ENCODE results near the gene CCDC70. TPM values are rescaled to one million over a fixed set of nuclear protein-coding genes. Genes with fewer than 3 reads are reported as not detected.
"Not testable (repeated sequence)": the region's sequence is repeated elsewhere in the genome, so short reads cannot be mapped to it uniquely, and the experiment has no call there.

The CCDC70 gene
- total RNA-seq, 1 experiment from 2014 or later, result not detected

DNA sequence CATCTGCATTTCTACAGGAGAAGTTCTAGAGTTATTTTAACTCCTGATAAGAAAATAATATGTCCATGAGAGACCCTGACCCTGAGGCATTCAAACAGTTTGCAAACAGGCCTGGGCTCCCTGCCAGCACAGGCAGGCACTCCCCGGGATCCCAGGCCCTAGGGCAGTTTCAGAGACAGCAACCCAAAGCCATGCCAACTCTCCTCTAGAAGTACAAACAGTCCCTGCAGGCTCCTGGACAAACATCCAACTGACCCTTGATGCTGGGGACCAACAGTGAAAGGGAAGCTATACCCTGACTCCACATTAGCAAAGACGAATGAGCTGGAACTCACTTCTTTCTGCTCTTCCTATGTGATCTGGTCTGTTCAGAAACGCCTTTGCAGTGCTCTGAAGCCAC is 44.8 kb downstream of the CCDC70 start:
- TF ChIP-seq, protein P1, sequence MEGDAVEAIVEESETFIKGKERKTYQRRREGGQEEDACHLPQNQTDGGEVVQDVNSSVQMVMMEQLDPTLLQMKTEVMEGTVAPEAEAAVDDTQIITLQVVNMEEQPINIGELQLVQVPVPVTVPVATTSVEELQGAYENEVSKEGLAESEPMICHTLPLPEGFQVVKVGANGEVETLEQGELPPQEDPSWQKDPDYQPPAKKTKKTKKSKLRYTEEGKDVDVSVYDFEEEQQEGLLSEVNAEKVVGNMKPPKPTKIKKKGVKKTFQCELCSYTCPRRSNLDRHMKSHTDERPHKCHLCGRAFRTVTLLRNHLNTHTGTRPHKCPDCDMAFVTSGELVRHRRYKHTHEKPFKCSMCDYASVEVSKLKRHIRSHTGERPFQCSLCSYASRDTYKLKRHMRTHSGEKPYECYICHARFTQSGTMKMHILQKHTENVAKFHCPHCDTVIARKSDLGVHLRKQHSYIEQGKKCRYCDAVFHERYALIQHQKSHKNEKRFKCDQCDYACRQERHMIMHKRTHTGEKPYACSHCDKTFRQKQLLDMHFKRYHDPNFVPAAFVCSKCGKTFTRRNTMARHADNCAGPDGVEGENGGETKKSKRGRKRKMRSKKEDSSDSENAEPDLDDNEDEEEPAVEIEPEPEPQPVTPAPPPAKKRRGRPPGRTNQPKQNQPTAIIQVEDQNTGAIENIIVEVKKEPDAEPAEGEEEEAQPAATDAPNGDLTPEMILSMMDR (conservative IDR thresholded peaks at IDR 0.05; ENCODE audit: low read depth, low read length), result no peak
- TF ChIP-seq EZH2 (IDR thresholded peaks at IDR 0.05; ENCODE audit: borderline replicate concordance, low read depth, low read length, poor library complexity, severe bottlenecking), result no peak
- ChIA-PET CTCF (no interaction called here), POLR2A (ENCODE audit: low non-redundant PET) (no interaction called here)
- intact Hi-C loops (cut with micrococcal nuclease; ENCODE audit: unreplicated experiment), result no loop called here
- Histone ChIP-seq H3K27ac (ENCODE audit: low read depth, low read length, poor library complexity, severe bottlenecking) (no peak overlapping the region), H3K4me3 (ENCODE audit: low read depth, low read length, poor library complexity, severe bottlenecking) (no peak overlapping the region), H3K36me3 (ENCODE audit: insufficient read depth, low read length, poor library complexity, severe bottlenecking) (no peaks in the 10 kb centered on the region), H3K4me1 (ENCODE audit: insufficient read depth, low read length, poor library complexity, severe bottlenecking) (no peaks in the 10 kb centered on the region), H3K27me3 (replicated peaks; ENCODE audit: insufficient read depth, low read depth, low read length, poor library complexity) (no peaks in the 10 kb centered on the region), H3K9me3 (ENCODE audit: low read depth, low read length, poor library complexity, severe bottlenecking) (no peaks in the 10 kb centered on the region)
- no TSS peak for BruUV-seq (replicated peaks)
- no peak for DNase-seq (ENCODE audit: low spot score)

- intact Hi-C loops (cut with micrococcal nuclease; ENCODE audit: unreplicated experiment), result no loop called here
- BruUV-seq (replicated peaks), result no TSS peak
- CTCF ChIA-PET, result no interaction called here
Observed at GRCh38 chr13:51907040-51907732, 45.4 kb downstream of the CCDC70 start.

DNA sequence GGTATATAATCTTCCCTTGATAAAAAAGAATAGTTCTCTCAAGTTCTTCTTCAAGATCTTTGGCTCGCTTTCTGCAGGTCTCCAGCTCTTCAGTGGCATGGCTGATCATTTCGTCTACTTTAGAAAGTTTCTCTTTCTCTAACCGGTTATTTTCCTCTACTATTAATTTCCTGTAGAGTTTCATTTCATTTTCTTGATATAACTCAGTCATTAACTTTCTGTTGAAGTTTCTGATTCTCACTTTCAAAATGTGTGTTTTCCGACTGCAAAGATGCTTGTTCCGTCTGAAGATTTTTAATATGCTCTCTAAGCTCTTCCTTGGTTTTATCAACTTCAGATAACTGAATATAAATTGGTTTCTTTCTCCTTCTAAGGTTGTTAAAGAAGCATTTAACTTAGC is 47.5 kb downstream of the CCDC70 start:
- intact Hi-C loops (cut with micrococcal nuclease; ENCODE audit: unreplicated experiment); H3K4me1 ChIP-seq (ENCODE audit: insufficient read depth, low read length, poor library complexity, severe bottlenecking); POLR2A ChIA-PET (ENCODE audit: low non-redundant PET); BruUV-seq (replicated peaks); H3K27ac ChIP-seq (ENCODE audit: low read depth, low read length, poor library complexity, severe bottlenecking); H3K36me3 ChIP-seq (ENCODE audit: insufficient read depth, low read length, poor library complexity, severe bottlenecking); CTCF ChIA-PET; H3K9me3 ChIP-seq (ENCODE audit: low read depth, low read length, poor library complexity, severe bottlenecking); DNase-seq (ENCODE audit: low spot score); H3K4me3 ChIP-seq (ENCODE audit: low read depth, low read length, poor library complexity, severe bottlenecking); H3K27me3 ChIP-seq (replicated peaks; ENCODE audit: insufficient read depth, low read depth, low read length, poor library complexity): not testable (repeated sequence)

More at GRCh38 chr13:51907040-51907732, 45.4 kb downstream of the CCDC70 start:
- no peaks in the 10 kb centered on the region for H3K27me3 ChIP-seq (replicated peaks; ENCODE audit: insufficient read depth, low read depth, low read length, poor library complexity)
- no peak overlapping the region for H3K27ac ChIP-seq (ENCODE audit: low read depth, low read length, poor library complexity, severe bottlenecking)
- POLR2A ChIA-PET (ENCODE audit: low non-redundant PET), result no interaction called here
- H3K9me3 ChIP-seq (ENCODE audit: low read depth, low read length, poor library complexity, severe bottlenecking), result no peaks in the 10 kb centered on the region
- no peak for DNase-seq (ENCODE audit: low spot score)
- TF ChIP-seq, protein P1 (conservative IDR thresholded peaks at IDR 0.05; ENCODE audit: low read depth, low read length), result no peak
- no peak for TF ChIP-seq EZH2 (IDR thresholded peaks at IDR 0.05; ENCODE audit: borderline replicate concordance, low read depth, low read length, poor library complexity, severe bottlenecking)
- no peaks in the 10 kb centered on the region for H3K36me3 ChIP-seq (ENCODE audit: insufficient read depth, low read length, poor library complexity, severe bottlenecking)
- H3K4me1 ChIP-seq (ENCODE audit: insufficient read depth, low read length, poor library complexity, severe bottlenecking), result no peaks in the 10 kb centered on the region
- H3K4me3 ChIP-seq (ENCODE audit: low read depth, low read length, poor library complexity, severe bottlenecking), result no peak overlapping the region

DNA sequence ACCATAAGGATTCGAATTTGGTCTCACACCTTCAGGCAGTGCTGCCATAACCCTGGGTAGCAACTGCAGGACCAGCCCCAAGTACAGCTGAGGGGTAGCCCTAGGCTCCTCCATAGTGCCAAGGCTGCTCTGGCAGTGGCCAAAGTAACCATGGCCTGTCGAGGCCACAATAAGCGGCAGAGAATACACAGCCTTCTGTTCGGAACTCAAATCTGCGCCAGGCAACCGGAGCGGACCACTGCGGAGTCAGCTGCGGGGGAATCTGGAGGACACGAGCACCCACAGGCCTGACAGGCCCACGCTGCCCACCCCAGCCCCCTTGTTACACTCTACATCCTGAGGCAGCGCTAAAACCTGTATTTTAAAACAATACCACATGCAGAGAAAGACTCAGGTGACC is 48.7 kb downstream of the CCDC70 start:
- Histone ChIP-seq H3K9me3 (ENCODE audit: low read depth, low read length, poor library complexity, severe bottlenecking) (no peaks in the 10 kb centered on the region), H3K4me1 (ENCODE audit: insufficient read depth, low read length, poor library complexity, severe bottlenecking) (no peaks in the 10 kb centered on the region), H3K4me3 (ENCODE audit: low read depth, low read length, poor library complexity, severe bottlenecking) (no peak overlapping the region), H3K27ac (ENCODE audit: low read depth, low read length, poor library complexity, severe bottlenecking) (no peak overlapping the region), H3K36me3 (ENCODE audit: insufficient read depth, low read length, poor library complexity, severe bottlenecking) (no peaks in the 10 kb centered on the region), H3K27me3 (replicated peaks; ENCODE audit: insufficient read depth, low read depth, low read length, poor library complexity) (no peaks in the 10 kb centered on the region)
- ChIA-PET POLR2A (ENCODE audit: low non-redundant PET) (no interaction called here), CTCF (no interaction called here)
- TF ChIP-seq, protein P1 (conservative IDR thresholded peaks at IDR 0.05; ENCODE audit: low read depth, low read length), result no peak
- no peak for TF ChIP-seq EZH2 (IDR thresholded peaks at IDR 0.05; ENCODE audit: borderline replicate concordance, low read depth, low read length, poor library complexity, severe bottlenecking)
- intact Hi-C loops (cut with micrococcal nuclease; ENCODE audit: unreplicated experiment), result no loop called here
- no peak for DNase-seq (ENCODE audit: low spot score)
- no TSS peak for BruUV-seq (replicated peaks)
